ENCODE measurements around the gene ADI1. TPM values are rescaled to one million over a fixed set of nuclear protein-coding genes. Genes with fewer than 3 reads are reported as not detected.

The ADI1 gene
- total and polyA plus RNA-seq, 2 experiments from 2014 or later = 106 to 204 TPM

DNA sequence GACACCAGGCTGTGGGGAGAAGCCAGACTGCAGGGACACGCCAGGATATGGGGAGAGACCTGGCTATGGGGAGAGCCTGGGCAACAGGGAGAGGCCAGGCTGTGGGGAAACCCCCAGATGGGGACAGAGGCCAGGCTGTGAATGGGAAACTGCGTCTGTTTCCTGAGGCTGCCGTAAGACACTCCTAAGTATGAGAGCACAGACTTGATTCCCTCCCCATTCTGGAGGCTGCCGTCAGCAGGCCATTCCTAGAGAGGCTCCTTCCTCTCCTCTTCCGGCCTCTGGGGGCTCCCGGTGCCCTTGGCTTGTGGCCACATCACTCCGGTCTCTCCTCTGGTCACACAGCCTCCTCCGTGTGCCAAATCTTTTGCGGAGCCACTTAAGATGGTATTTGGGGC is 32.3 kb downstream of the ADI1 start:
- TF ChIP-seq, protein P1, sequence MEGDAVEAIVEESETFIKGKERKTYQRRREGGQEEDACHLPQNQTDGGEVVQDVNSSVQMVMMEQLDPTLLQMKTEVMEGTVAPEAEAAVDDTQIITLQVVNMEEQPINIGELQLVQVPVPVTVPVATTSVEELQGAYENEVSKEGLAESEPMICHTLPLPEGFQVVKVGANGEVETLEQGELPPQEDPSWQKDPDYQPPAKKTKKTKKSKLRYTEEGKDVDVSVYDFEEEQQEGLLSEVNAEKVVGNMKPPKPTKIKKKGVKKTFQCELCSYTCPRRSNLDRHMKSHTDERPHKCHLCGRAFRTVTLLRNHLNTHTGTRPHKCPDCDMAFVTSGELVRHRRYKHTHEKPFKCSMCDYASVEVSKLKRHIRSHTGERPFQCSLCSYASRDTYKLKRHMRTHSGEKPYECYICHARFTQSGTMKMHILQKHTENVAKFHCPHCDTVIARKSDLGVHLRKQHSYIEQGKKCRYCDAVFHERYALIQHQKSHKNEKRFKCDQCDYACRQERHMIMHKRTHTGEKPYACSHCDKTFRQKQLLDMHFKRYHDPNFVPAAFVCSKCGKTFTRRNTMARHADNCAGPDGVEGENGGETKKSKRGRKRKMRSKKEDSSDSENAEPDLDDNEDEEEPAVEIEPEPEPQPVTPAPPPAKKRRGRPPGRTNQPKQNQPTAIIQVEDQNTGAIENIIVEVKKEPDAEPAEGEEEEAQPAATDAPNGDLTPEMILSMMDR (IDR thresholded peaks at IDR 0.05; ENCODE audit: poor library complexity) = no peak
- TF ChIP-seq EZH2 (IDR thresholded peaks at IDR 0.05; ENCODE audit: borderline replicate concordance) (no peak), EZH2phosphoT487 (IDR thresholded peaks at IDR 0.05; ENCODE audit: low read depth, severe bottlenecking, unreplicated experiment) (no peak)
- Histone ChIP-seq H3K4me3 (no peak overlapping the region), H4K20me1 (ENCODE audit: insufficient read depth, poor library complexity, severe bottlenecking) (no peaks in the 10 kb centered on the region), H3K27me3 (no peaks in the 10 kb centered on the region), H3K9me3 (ENCODE audit: low read depth) (no peaks in the 10 kb centered on the region), H3K36me3 (replicated peaks; ENCODE audit: insufficient read depth, low read depth) (no peaks in the 10 kb centered on the region), H3K27ac (no peak overlapping the region), H3K4me2 (no peak overlapping the region), H3K9me2 (replicated peaks; ENCODE audit: insufficient read depth) (no peaks in the 10 kb centered on the region), H2AFZ (no peak overlapping the region), H3K4me1 (ENCODE audit: insufficient read depth) (no peaks in the 10 kb centered on the region), H3K79me2 (no peaks in the 10 kb centered on the region)
- DNase-seq (ENCODE audit: low spot score) = no peak
- 98% methylated on average over 9 of the region's 9 CpGs for WGBS (ENCODE audit: low lambda C conversion rate, missing lambda C conversion rate)

DNA sequence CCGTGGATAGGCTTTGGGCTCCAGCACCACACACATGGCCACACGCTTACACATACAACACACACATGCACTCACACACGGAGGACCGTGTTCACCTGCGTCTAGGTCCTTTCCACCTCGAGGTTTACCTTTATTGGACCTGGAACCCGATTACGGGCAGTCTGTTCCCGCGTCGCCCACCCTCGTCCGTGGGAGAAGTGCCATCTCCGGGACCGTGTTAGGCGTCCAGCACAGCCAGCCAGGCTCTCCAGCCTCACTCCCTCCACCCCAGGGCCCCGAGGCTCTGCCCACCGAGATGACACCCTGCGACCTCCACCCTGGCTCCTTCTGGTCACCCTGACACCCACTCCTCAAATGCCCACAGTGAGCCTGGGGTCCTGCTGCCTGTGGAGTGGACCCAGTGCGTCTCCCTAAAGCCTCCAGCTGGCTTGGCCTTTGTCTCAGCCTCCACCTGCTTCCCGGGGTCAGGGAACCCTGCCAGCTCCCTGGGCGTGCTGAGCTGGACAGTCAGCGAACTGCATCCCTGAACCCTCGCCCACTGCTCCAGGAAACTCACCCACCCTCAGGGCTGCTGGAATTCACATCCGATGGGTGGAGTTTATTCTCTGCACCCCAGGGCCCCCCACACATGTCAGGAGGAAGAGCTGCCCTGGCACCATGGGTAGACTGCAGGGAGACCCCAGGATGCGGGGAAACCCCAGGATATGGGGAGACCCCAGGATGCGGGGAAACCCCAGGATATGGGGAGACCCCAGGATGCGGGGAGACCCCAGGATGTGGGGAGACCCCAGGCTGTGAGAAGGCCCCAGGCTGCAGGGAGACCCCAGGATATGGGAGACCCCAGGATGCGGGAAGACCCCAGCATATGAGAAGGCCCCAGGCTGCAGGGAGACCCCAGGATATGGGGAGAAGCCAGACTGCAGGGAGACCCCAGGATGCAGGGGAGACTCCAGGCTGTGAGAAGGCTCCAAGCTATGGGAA is 33.0 kb downstream of the ADI1 start:
- TF ChIP-seq EZH2 (IDR thresholded peaks at IDR 0.05; ENCODE audit: borderline replicate concordance) = no peak
- TF ChIP-seq EZH2phosphoT487 (IDR thresholded peaks at IDR 0.05; ENCODE audit: low read depth, severe bottlenecking, unreplicated experiment) = no peak
- TF ChIP-seq, protein P1 (IDR thresholded peaks at IDR 0.05; ENCODE audit: poor library complexity) = no peak
- no peaks in the 10 kb centered on the region for H3K27me3 ChIP-seq
- no peak overlapping the region for H2AFZ ChIP-seq
- H3K79me2 ChIP-seq = no peaks in the 10 kb centered on the region
- H4K20me1 ChIP-seq (ENCODE audit: insufficient read depth, poor library complexity, severe bottlenecking) = no peaks in the 10 kb centered on the region
- H3K9me2 ChIP-seq (replicated peaks; ENCODE audit: insufficient read depth) = no peaks in the 10 kb centered on the region
- no peak overlapping the region for H3K4me3 ChIP-seq
- H3K27ac ChIP-seq = no peak overlapping the region
- 96% methylated on average over 22 of the region's 29 CpGs for WGBS (ENCODE audit: low lambda C conversion rate, missing lambda C conversion rate)
- H3K9me3 ChIP-seq (ENCODE audit: low read depth) = no peaks in the 10 kb centered on the region
- DNase-seq (ENCODE audit: low spot score) = no peak
- no peaks in the 10 kb centered on the region for H3K4me1 ChIP-seq (ENCODE audit: insufficient read depth)
- H3K36me3 ChIP-seq (replicated peaks; ENCODE audit: insufficient read depth, low read depth) = no peaks in the 10 kb centered on the region
- no peak overlapping the region for H3K4me2 ChIP-seq

DNA sequence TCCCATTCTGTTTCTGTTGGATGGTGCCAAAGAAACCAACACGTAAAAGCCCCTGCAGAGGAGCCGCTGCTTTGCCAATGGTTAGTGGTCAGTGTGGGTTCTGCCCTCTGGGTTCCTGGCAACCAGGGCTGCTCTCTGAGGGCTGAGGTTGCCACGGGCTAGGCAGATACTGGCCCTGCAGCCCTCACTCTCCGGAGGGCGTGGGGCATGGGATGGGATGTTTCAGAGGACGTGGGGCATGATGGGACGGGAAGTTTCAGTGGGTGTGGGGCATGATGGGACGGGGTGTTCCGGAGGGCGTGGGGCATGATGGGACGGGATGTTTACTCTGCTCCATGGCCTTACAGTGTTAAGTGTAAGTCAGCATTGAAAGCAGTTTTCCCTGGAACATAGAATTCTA is 34.2 kb downstream of the ADI1 start:
- Histone ChIP-seq H3K79me2 (no peaks in the 10 kb centered on the region), H2AFZ (no peak overlapping the region), H3K36me3 (replicated peaks; ENCODE audit: insufficient read depth, low read depth) (no peaks in the 10 kb centered on the region), H4K20me1 (ENCODE audit: insufficient read depth, poor library complexity, severe bottlenecking) (no peaks in the 10 kb centered on the region), H3K9me2 (replicated peaks; ENCODE audit: insufficient read depth) (no peaks in the 10 kb centered on the region), H3K9me3 (ENCODE audit: low read depth) (no peaks in the 10 kb centered on the region), H3K4me1 (ENCODE audit: insufficient read depth) (no peaks in the 10 kb centered on the region), H3K27ac (no peak overlapping the region), H3K4me3 (no peak overlapping the region), H3K27me3 (no peaks in the 10 kb centered on the region), H3K4me2 (no peak overlapping the region)
- no peak for DNase-seq (ENCODE audit: low spot score)
- no peak for TF ChIP-seq EZH2phosphoT487 (IDR thresholded peaks at IDR 0.05; ENCODE audit: low read depth, severe bottlenecking, unreplicated experiment)
- TF ChIP-seq EZH2 (IDR thresholded peaks at IDR 0.05; ENCODE audit: borderline replicate concordance) = no peak
- TF ChIP-seq, protein P1 (IDR thresholded peaks at IDR 0.05; ENCODE audit: poor library complexity) = no peak
- WGBS (ENCODE audit: low lambda C conversion rate, missing lambda C conversion rate) = 96% methylated on average over 11 of the region's 11 CpGs
